Right lobe of liver (tissue), 4 donors: ENCODE measurements around the gene UBE2H.

ENCODE experiments used
- CTCF ChIP-seq, 4 donors: fragments of 200-600 bp in 3 of 4; fragments of 450-650 bp in 1 of 4; IDR thresholded peaks; one replicate each; pipeline versions ENCODE4 v1.5.1 to v1.8.0; 2016 to 2022; ENCODE audit warnings: antibody characterized with exemption in 4 of 4, mild to moderate bottlenecking in 2 of 4
- POLR2A ChIP-seq: fragments of 450-650 bp; IDR thresholded peaks from one replicate; pipeline ENCODE4 v1.6.1; 2017; ENCODE audit warnings: antibody characterized with exemption, mild to moderate bottlenecking
- donor health status: DM: no; HTN: no; CAD: no.
- donor health status: DM: no; HTN: no; CAD: no.
- donor health status: DM: no; HTN: yes; CAD: no.

- no peak for TF ChIP-seq CTCF (IDR thresholded peaks at IDR 0.05)
- no peak for TF ChIP-seq POLR2A
Measured at GRCh38 chr7:129958643-129959470, 6.1 kb upstream of the UBE2H start.
